Erythroblast (primary cell): Measurements from ENCODE around the gene CAPS.

ENCODE experiments used
- GATA1 ChIP-seq: IDR thresholded peaks from 2 replicates; pipeline ENCODE4 v1.6.1; 2011; ENCODE audit warnings: low read depth, mild to moderate bottlenecking, control low read depth, low read length, moderate library complexity
- POLR2A ChIP-seq: IDR thresholded peaks from 2 replicates; pipeline ENCODE4 v1.6.1; 2011; ENCODE audit warnings: mild to moderate bottlenecking, low read length

- TF ChIP-seq POLR2A (no peak), GATA1 (no peak)
Observed at GRCh38 chr19:5864725-5865486, 49.1 kb upstream of the CAPS start.
